ENCODE measurements around the gene TMEM132A. TPM values are rescaled to one million over a fixed set of nuclear protein-coding genes. Genes with fewer than 3 reads are reported as not detected.
A peak's percentile ranks its signal among the peaks of the same experiment; 100 is the strongest.

TMEM132A gene
- total RNA-seq, 2 donors from 2014 or later, result 7.7 to 8.4 TPM

DNA sequence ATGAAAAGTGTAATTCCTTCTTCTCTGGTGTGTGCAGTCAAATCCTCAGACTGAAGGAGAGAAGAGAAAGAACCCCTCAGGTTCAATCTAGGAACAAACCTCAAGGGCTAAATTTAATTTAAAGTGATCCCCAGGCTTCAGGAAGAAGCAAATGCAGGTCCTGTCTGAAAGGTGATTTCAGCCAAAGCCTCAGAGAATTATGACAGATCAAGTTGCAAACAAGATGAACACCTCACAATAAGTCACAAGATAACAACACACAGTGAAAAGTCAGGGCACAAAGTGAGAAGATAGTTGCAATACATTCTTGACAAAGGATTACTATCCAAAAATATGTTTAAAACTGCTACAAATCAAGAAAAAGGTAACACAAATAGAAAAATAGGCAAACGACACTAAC is 45.2 kb upstream of the TMEM132A start:
- no peak for DNase-seq (ENCODE audit: low spot score)
- Histone ChIP-seq H3K4me1 (ENCODE audit: control insufficient read depth in 1 of 2, low read depth in 2 of 2) (peaks cover 12 to 14% of the 10 kb centered on the region in 2 donors), H3K36me3 (peaks cover 7% of the 10 kb centered on the region)

DNA sequence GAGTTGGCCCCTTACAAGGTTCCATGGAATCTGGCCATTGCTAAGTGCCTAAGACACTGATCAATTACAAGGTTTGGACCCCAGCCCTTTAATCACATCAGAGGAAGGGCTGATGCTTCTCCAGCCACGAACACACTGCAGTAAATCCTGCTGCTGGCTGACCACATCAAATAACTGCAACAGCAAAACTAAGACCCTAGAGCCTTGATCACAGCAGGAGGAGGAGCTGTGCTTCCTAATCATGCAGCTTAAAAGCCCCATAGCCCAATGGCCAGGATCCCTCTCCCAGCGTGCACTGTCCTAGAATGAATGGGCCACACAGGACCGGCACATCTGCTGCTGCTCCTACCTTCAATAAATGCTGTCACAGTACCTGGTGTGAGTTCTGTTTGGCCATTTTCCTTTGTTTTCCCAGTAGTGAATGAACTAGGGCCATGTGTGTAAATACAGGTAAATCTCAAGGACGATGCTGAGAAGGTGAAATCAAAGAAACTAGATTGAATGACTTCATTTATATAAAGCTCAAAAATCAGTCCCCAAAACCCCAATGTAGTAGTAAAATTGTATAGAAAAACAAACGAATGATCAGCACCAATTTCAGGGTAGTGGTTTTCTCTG is 44.2 kb upstream of the TMEM132A start:
- no peak for ATAC-seq (ENCODE audit: insufficient number of reproducible peaks, low FRiP score, low read depth)
- no peaks in the 10 kb centered on the region for H3K9me3 ChIP-seq
- no peak for DNase-seq (ENCODE audit: low spot score)
- no peaks in the 10 kb centered on the region for H3K27me3 ChIP-seq (replicated peaks; ENCODE audit: insufficient read depth)
- peaks cover 7% of the 10 kb centered on the region for H3K36me3 ChIP-seq
- TF ChIP-seq, protein P1, sequence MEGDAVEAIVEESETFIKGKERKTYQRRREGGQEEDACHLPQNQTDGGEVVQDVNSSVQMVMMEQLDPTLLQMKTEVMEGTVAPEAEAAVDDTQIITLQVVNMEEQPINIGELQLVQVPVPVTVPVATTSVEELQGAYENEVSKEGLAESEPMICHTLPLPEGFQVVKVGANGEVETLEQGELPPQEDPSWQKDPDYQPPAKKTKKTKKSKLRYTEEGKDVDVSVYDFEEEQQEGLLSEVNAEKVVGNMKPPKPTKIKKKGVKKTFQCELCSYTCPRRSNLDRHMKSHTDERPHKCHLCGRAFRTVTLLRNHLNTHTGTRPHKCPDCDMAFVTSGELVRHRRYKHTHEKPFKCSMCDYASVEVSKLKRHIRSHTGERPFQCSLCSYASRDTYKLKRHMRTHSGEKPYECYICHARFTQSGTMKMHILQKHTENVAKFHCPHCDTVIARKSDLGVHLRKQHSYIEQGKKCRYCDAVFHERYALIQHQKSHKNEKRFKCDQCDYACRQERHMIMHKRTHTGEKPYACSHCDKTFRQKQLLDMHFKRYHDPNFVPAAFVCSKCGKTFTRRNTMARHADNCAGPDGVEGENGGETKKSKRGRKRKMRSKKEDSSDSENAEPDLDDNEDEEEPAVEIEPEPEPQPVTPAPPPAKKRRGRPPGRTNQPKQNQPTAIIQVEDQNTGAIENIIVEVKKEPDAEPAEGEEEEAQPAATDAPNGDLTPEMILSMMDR (IDR thresholded peaks at IDR 0.05), result no peak
- no peak overlapping the region for H3K4me3 ChIP-seq
- H3K27ac ChIP-seq, result no peak overlapping the region
- peaks cover 12 to 14% of the 10 kb centered on the region in 2 donors for H3K4me1 ChIP-seq (ENCODE audit: control insufficient read depth in 1 of 2, low read depth in 2 of 2)

More for the DNA sequence above, 45.2 kb upstream of the TMEM132A start:
- no peaks in the 10 kb centered on the region for H3K27me3 ChIP-seq (replicated peaks; ENCODE audit: insufficient read depth)
- no peak overlapping the region for H3K4me3 ChIP-seq
- no peaks in the 10 kb centered on the region for H3K9me3 ChIP-seq
- peak overlapping the region; percentile 67 to 76 for H3K27ac ChIP-seq
- TF ChIP-seq, protein P1 (IDR thresholded peaks at IDR 0.05), result no peak
- no peak for ATAC-seq (ENCODE audit: insufficient number of reproducible peaks, low FRiP score, low read depth)

DNA sequence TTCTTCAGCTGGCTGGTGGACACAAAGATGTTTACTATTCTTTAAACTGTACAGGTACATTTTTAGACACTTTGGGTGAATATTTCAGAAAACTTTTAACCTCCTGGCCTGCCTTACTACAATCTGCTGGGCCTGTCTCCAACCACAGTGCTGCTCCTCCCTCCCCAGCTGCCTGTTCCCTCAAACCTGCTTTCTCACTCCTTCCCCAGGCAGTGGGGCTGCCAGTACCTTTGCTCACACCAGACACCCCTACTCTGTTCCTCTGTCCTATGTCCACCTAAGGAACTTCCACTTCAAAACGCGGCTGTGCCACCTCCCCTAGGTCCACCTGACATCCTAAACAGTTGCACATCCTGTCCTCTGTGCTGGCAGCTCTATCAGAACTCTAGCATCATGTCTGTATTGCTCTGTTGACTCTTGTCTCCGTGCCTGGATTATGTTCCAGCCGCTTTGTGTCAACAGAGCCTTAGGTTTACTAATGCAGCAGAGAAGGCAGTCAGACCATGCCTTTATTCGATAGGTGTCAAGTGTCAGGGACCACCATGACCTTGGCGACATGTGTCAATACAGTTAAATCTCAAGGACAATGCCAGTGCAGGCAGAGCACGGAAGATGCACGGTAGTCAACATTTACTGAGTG is 43.5 kb upstream of the TMEM132A start:
- no peak overlapping the region for H3K27ac ChIP-seq
- H3K4me1 ChIP-seq (ENCODE audit: control insufficient read depth in 1 of 2, low read depth in 2 of 2), result peaks cover 12 to 14% of the 10 kb centered on the region in 2 donors
- no peaks in the 10 kb centered on the region for H3K9me3 ChIP-seq
- H3K27me3 ChIP-seq (replicated peaks; ENCODE audit: insufficient read depth), result no peaks in the 10 kb centered on the region
- H3K36me3 ChIP-seq, result peaks cover 7% of the 10 kb centered on the region
- ATAC-seq (ENCODE audit: insufficient number of reproducible peaks, low FRiP score, low read depth) (no peak), DNase-seq (ENCODE audit: low spot score) (no peak)
- H3K4me3 ChIP-seq, result no peak overlapping the region
- TF ChIP-seq, protein P1 (IDR thresholded peaks at IDR 0.05), result no peak

DNA sequence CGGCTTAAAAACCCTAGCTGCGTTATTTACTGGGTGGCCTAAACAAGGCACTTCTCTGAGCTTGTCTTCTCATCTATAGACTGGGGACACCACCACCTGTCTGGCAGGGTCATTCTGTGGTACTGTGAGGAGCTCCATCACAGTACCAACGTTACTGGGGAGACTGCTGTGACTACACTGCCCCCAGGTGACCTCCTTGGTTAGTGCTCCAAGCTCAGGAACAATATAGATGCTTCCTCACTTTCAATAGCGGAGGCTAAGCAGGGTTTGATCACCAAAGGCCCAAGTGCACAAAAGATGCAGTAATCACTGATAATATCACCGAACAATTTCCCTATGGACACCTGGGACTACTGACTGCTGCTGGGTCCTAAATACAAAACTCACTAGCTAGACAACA is 36.7 kb upstream of the TMEM132A start:
- TF ChIP-seq, protein P1 (IDR thresholded peaks at IDR 0.05), result no peak
- no peak overlapping the region for H3K27ac ChIP-seq
- no peaks in the 10 kb centered on the region for H3K9me3 ChIP-seq
- DNase-seq (ENCODE audit: low spot score) (no peak), ATAC-seq (ENCODE audit: insufficient number of reproducible peaks, low FRiP score, low read depth) (no peak)
- no peaks in the 10 kb centered on the region for H3K27me3 ChIP-seq (replicated peaks; ENCODE audit: insufficient read depth)
- H3K4me3 ChIP-seq, result no peak overlapping the region
- H3K4me1 ChIP-seq (ENCODE audit: control insufficient read depth in 1 of 2, low read depth in 2 of 2), result no peaks in the 10 kb centered on the region
- peaks cover 3% of the 10 kb centered on the region for H3K36me3 ChIP-seq

DNA sequence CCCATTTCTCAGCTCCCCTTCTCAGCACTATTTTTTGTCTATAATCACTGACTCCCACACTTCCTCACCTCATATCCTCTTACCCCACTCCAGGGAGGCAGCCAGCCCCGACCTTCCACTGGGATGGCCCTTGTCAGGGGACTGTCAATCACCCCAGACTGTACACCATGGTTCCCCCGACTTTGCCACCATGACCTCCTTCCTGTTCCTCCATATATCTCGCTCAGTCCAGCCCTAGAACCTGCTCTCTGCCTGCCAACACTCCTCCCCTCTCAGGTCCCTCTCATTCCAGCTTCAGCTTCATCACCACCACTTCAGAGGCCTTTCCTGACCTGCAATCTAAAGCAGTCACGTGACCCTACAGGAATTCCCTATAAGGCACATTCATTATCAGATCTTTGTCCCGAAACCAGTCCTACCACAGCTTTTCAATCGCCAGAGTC is 34.4 kb upstream of the TMEM132A start:
- ATAC-seq (ENCODE audit: insufficient number of reproducible peaks, low FRiP score, low read depth) (no peak), DNase-seq (ENCODE audit: low spot score) (no peak)
- no peak overlapping the region for H3K27ac ChIP-seq
- TF ChIP-seq, protein P1 (IDR thresholded peaks at IDR 0.05), result no peak
- H3K27me3 ChIP-seq (replicated peaks; ENCODE audit: insufficient read depth), result no peaks in the 10 kb centered on the region
- H3K36me3 ChIP-seq, result peaks cover 8% of the 10 kb centered on the region
- no peak overlapping the region for H3K4me3 ChIP-seq
- no peaks in the 10 kb centered on the region for H3K9me3 ChIP-seq
- no peaks in the 10 kb centered on the region for H3K4me1 ChIP-seq (ENCODE audit: control insufficient read depth in 1 of 2, low read depth in 2 of 2)

All from thoracic aorta (tissue), 2 donors.